Natural killer cell (primary cell): Measurements from ENCODE around the gene TMEM80. TPM values are rescaled to one million over a fixed set of nuclear protein-coding genes. Genes with fewer than 3 reads are reported as not detected.
"Not testable (repeated sequence)": the region's sequence is repeated elsewhere in the genome, so short reads cannot be mapped to it uniquely, and the experiment has no call there.

Experiments used
- ATAC-seq, 3 donors: fragments of 150-1000 bp in 2 of 3; fragments of 200-7000 bp in 1 of 3; cut with Tn5 transposase; 1 replicate in 1 of 3; 2 replicates in 2 of 3; pipeline ENCODE4 v1.10.0; 2021; ENCODE audit warnings: mild to moderate bottlenecking in 2 of 3, moderate library complexity in 2 of 3
- DNase-seq, 2 donors: peaks; one replicate each; pipeline versions ENCODE4 v3.0.0 to v3.0.0-alpha.2; 2013 to 2021; ENCODE audit warnings: mixed read lengths in 1 of 2
- H3K27ac ChIP-seq: one replicate; pipeline ENCODE4 v1.5.1; 2013; ENCODE audit warnings: mild to moderate bottlenecking, low read length
- H3K27me3 ChIP-seq: one replicate; pipeline ENCODE4 v1.6.1; 2013; ENCODE audit warnings: low read length; ENCODE audit not compliant: control insufficient read depth, insufficient read depth
- H3K36me3 ChIP-seq: one replicate; pipeline ENCODE4 v1.6.1; 2013; ENCODE audit warnings: low read length; ENCODE audit not compliant: control insufficient read depth, insufficient read depth
- H3K4me1 ChIP-seq: one replicate; pipeline ENCODE4 v1.6.1; 2013; ENCODE audit warnings: low read length; ENCODE audit not compliant: control insufficient read depth, insufficient read depth
- H3K4me3 ChIP-seq: one replicate; pipeline ENCODE4 v1.5.1; 2013; ENCODE audit warnings: low read length
- H3K9me3 ChIP-seq: one replicate; pipeline ENCODE4 v1.6.1; 2013; ENCODE audit warnings: low read length; ENCODE audit not compliant: control insufficient read depth, insufficient read depth
- H3K27ac Mint-ChIP-seq, 2 donors: one replicate each; pipeline ENCODE4 v1.8.0; 2022; ENCODE audit warnings: mild to moderate bottlenecking in 2 of 2, mixed read lengths in 2 of 2, moderate library complexity in 1 of 2
- H3K27me3 Mint-ChIP-seq, 2 donors: one replicate each; pipeline ENCODE4 v1.8.0; 2022; ENCODE audit warnings: low read depth in 2 of 2, mixed read lengths in 2 of 2
- H3K36me3 Mint-ChIP-seq: one replicate; pipeline ENCODE4 v1.8.0; 2022; ENCODE audit warnings: mixed read lengths
- H3K4me1 Mint-ChIP-seq, 2 donors: one replicate each; pipeline ENCODE4 v1.8.0; 2022; ENCODE audit warnings: mixed read lengths in 2 of 2
- H3K4me3 Mint-ChIP-seq: one replicate; pipeline ENCODE4 v1.8.0; 2022; ENCODE audit warnings: mild to moderate bottlenecking, moderate library complexity, mixed read lengths
- H3K9me3 Mint-ChIP-seq, 2 donors: one replicate each; pipeline ENCODE4 v1.8.0; 2022; ENCODE audit warnings: mixed read lengths in 2 of 2
- WGBS: methylation state at CpG from one replicate; pipeline ENCODE4 v1.1.7; 2013; ENCODE audit warnings: missing lambda C conversion rate; ENCODE audit not compliant: insufficient coverage; 5-methylcytosine and 5-hydroxymethylcytosine counted together
- intact Hi-C: fragments of 100-400 bp; cut with micrococcal nuclease; formaldehyde crosslinking; loops from one replicate; pipeline ENCODE4 v1.14.2; 2022
- total RNA-seq, 4 donors: library from RNA; stranded (reverse); fragments of 120-200 nt in 1 of 4; gene quantifications; one replicate each; pipeline versions ENCODE4 v1.2.3 to v1.2.4, GENCODE V29; 2013 to 2022
- TF ChIP-seq, protein P1 (sequence below): fragments of 200-600 bp; IDR thresholded peaks from one replicate; pipeline ENCODE4 v1.8.0; 2022; ENCODE audit warnings: antibody characterized with exemption

Gene TMEM80
- total RNA-seq, 3 donors from 2014 or later (not counting 1 experiment from before 2014, with no cell fraction given): 17.8 to 42.1 (median 33.0) TPM

DNA sequence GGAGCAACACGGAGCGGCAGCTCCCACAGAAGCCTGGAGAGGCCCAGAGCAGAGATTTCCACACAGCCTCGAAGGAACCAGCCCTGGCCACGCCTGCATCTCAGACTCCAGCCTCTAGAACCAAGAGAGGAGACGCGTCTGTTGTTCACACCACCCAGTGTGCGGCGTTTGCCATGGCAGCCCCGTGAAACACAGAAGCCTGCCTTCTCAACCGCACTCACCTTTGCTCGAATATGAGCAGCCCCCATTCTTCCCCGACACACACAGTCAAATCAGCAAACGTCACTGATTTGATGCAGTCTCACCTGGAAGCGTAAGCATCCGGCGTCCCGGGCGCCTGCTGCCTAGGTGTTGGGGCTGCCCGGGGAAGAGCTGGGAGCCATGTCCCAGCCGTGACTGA, 37.5 kb downstream of the TMEM80 start:
- Histone ChIP-seq H3K36me3 (no peaks in the 10 kb centered on the region), H3K9me3 (no peaks in the 10 kb centered on the region), H3K27me3 (no peaks in the 10 kb centered on the region), H3K4me1 (peaks cover 14% of the 10 kb centered on the region), H3K4me3 (no peak overlapping the region), H3K27ac (no peak overlapping the region)
- no peak overlapping the region for H3K4me3 Mint-ChIP-seq
- intact Hi-C loops: no loop called here
- ATAC-seq: no peak
- no peaks in the 10 kb centered on the region for H3K9me3 Mint-ChIP-seq
- DNase-seq: no peak
- TF ChIP-seq, protein P1, sequence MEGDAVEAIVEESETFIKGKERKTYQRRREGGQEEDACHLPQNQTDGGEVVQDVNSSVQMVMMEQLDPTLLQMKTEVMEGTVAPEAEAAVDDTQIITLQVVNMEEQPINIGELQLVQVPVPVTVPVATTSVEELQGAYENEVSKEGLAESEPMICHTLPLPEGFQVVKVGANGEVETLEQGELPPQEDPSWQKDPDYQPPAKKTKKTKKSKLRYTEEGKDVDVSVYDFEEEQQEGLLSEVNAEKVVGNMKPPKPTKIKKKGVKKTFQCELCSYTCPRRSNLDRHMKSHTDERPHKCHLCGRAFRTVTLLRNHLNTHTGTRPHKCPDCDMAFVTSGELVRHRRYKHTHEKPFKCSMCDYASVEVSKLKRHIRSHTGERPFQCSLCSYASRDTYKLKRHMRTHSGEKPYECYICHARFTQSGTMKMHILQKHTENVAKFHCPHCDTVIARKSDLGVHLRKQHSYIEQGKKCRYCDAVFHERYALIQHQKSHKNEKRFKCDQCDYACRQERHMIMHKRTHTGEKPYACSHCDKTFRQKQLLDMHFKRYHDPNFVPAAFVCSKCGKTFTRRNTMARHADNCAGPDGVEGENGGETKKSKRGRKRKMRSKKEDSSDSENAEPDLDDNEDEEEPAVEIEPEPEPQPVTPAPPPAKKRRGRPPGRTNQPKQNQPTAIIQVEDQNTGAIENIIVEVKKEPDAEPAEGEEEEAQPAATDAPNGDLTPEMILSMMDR: no peak
- peaks cover 7% of the 10 kb centered on the region in 2 donors for H3K4me1 Mint-ChIP-seq
- H3K36me3 Mint-ChIP-seq: no peaks in the 10 kb centered on the region
- H3K27ac Mint-ChIP-seq: no peak overlapping the region
- peaks cover 0 to 3% of the 10 kb centered on the region in 2 donors for H3K27me3 Mint-ChIP-seq
- WGBS: 90% methylated on average over 20 of the region's 20 CpGs

DNA sequence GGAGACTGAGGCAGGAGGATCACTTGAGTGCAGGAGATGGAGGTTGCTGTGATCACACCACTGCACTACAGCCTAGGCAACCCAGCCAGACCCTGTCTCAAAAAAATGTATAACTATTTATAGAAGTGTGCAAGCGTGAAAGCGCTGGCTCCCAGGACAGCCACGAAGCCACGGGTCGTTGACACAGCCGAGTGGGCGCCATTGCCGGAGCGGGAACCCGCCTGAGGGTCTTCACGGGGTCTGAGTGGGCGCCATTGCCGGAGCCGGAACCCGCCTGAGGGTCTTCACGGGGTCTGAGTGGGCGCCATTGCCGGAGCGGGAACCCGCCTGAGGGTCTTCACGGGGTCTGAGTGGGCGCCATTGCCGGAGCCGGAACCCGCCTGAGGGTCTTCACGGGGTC, 38.9 kb downstream of the TMEM80 start:
- H3K27me3 Mint-ChIP-seq, H3K36me3 ChIP-seq, H3K27ac Mint-ChIP-seq, H3K27ac ChIP-seq, H3K27me3 ChIP-seq, intact Hi-C loops, H3K36me3 Mint-ChIP-seq, H3K4me3 Mint-ChIP-seq, H3K4me3 ChIP-seq, H3K4me1 ChIP-seq, ATAC-seq, H3K4me1 Mint-ChIP-seq, H3K9me3 Mint-ChIP-seq, H3K9me3 ChIP-seq, DNase-seq: not testable (repeated sequence)
- whole genome bisulfite sequencing: 91% methylated on average over 18 of the region's 26 CpGs

DNA sequence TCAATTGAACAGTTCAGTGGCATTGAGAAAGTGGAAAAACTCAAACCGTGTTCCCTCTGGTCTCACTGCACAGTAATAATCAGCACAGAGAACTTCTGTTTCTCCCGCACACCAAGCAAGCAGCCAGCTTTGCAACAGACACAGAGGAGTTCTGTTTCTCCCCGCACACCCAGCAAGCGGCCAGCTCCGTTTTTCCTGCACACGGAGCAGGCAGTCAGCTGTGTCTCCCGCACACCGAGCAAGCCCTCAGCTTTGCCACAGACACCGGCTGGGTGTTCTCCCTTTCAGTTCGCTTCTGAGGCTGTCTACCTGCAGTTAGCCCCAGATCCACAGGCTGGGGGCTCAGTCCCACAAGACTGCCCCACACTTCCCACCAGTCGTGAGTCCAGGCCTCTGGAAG, 41.8 kb downstream of the TMEM80 start:
- Mint-ChIP-seq H3K4me1 (peaks cover 7% of the 10 kb centered on the region in 2 donors), H3K27me3 (peaks cover 0 to 3% of the 10 kb centered on the region in 2 donors), H3K4me3 (no peak overlapping the region), H3K9me3 (no peaks in the 10 kb centered on the region), H3K36me3 (no peaks in the 10 kb centered on the region), H3K27ac (no peak overlapping the region)
- H3K27me3 ChIP-seq: no peaks in the 10 kb centered on the region
- peaks cover 9% of the 10 kb centered on the region for H3K4me1 ChIP-seq
- H3K9me3 ChIP-seq: no peaks in the 10 kb centered on the region
- no peaks in the 10 kb centered on the region for H3K36me3 ChIP-seq
- WGBS: 12% methylated on average over 11 of the region's 11 CpGs
- TF ChIP-seq, protein P1: no peak
- ATAC-seq (no peak), DNase-seq (peak in 1 of 2 donors; percentile 19)
- intact Hi-C loops: no loop called here
- H3K4me3 ChIP-seq: no peak overlapping the region
- H3K27ac ChIP-seq: no peak overlapping the region

DNA sequence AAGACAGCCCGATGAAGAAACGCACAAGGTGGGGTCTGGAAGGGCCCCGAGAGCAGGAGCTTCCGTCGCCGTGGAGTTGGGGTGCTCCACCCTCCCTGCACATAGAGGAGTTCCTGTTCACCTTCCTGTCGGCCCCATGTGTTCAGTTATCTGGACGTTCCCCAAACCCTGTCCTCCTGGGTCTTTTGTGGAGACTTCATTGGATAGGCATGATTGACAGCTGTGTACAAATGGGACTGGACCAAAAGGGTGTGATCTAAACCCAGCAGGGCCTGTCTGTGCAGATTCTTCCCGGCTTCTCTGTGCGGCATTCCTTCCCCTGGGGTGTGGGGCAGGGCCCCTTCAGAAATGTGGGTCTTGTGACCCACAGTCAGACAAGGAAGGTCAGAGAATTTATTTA, 42.3 kb downstream of the TMEM80 start:
- H3K4me1 ChIP-seq, H3K36me3 ChIP-seq, H3K27me3 ChIP-seq, H3K4me3 Mint-ChIP-seq, H3K4me1 Mint-ChIP-seq, H3K27ac Mint-ChIP-seq, H3K27me3 Mint-ChIP-seq, H3K9me3 Mint-ChIP-seq, H3K9me3 ChIP-seq, intact Hi-C loops, H3K36me3 Mint-ChIP-seq, H3K27ac ChIP-seq, H3K4me3 ChIP-seq: not testable (repeated sequence)
- peak in 1 of 3 donors; percentile 37 for ATAC-seq
- peak in 1 of 2 donors; percentile 47 for DNase-seq
- 16% methylated on average over 10 of the region's 10 CpGs for WGBS

DNA sequence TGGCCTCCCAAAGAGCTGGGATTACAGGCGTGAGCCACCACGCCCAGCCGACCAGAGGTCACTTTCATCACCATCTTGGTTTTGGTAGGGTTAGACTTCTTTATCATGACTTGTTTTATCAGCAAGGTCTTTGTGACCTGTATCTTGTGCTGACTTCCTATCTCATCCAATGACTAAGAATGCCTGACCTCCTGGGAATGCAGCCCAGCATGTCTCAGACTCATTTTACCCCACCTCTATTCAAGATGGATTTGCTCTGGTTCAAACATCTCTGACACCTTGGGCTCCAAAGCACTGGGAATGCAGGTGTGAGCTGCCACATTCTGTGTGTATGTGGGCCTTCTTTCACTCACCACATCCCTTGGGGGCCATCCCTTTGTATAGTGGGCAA, 46.5 kb downstream of the TMEM80 start:
- TF ChIP-seq, protein P1: no peak
- no peak overlapping the region for H3K27ac ChIP-seq
- H3K4me3 Mint-ChIP-seq: no peak overlapping the region
- ATAC-seq (no peak), DNase-seq (no peak)
- no peaks in the 10 kb centered on the region for H3K36me3 Mint-ChIP-seq
- H3K27ac Mint-ChIP-seq: no peak overlapping the region
- 100% methylated on average over 3 of the region's 3 CpGs for WGBS
- H3K36me3 ChIP-seq: no peaks in the 10 kb centered on the region
- H3K4me3 ChIP-seq: no peak overlapping the region
- no peaks in the 10 kb centered on the region for H3K9me3 ChIP-seq
- H3K27me3 ChIP-seq: no peaks in the 10 kb centered on the region
- H3K27me3 Mint-ChIP-seq: no peaks in the 10 kb centered on the region
- H3K4me1 Mint-ChIP-seq: peaks cover 7 to 12% of the 10 kb centered on the region in 2 donors
- H3K4me1 ChIP-seq: peaks cover 17% of the 10 kb centered on the region
- no peaks in the 10 kb centered on the region for H3K9me3 Mint-ChIP-seq
- intact Hi-C loops: no loop called here
